Esophagus muscularis mucosa (tissue), 4 donors: ENCODE measurements around the gene ASF1B. TPM values are rescaled to one million over a fixed set of nuclear protein-coding genes. Genes with fewer than 3 reads are reported as not detected.
A peak's percentile ranks its signal among the peaks of the same experiment; 100 is the strongest.

Experiments used
- DNase-seq: peaks from one replicate; pipeline ENCODE4 v3.0.0-alpha.2; 2017; ENCODE audit errors: extremely low spot score
- H3K27ac ChIP-seq, 4 donors: fragments of 200-600 bp; sonication (generic); replicated peaks in 1 of 4; 1 replicate in 3 of 4; 2 replicates in 1 of 4; pipeline ENCODE4 v1.5.1; 2016 to 2019; ENCODE audit warnings: mild to moderate bottlenecking in 1 of 4
- H3K27me3 ChIP-seq, 4 donors: fragments of 200-600 bp; sonication (generic); one replicate each; pipeline versions ENCODE4 v1.5.1 to v1.6.0; 2016 to 2019
- H3K36me3 ChIP-seq, 4 donors: fragments of 200-600 bp; sonication (generic); one replicate each; pipeline ENCODE4 v1.5.1; 2016 to 2019
- H3K4me1 ChIP-seq, 4 donors: fragments of 200-600 bp; sonication (generic); one replicate each; pipeline ENCODE4 v1.5.1; 2016 to 2019
- H3K4me3 ChIP-seq, 4 donors: fragments of 200-600 bp; sonication (generic); 1 replicate in 2 of 4; 2 replicates in 2 of 4; pipeline ENCODE4 v1.5.1; 2016 to 2019; ENCODE audit warnings: mild to moderate bottlenecking in 4 of 4, moderate library complexity in 1 of 4
- H3K9me3 ChIP-seq, 4 donors: fragments of 200-600 bp; sonication (generic); 1 replicate in 3 of 4; 2 replicates in 1 of 4; pipeline ENCODE4 v1.5.1; 2016 to 2019
- CTCF ChIP-seq, 3 experiments: fragments of 200-600 bp in 2 of 3; fragments of 450-650 bp in 1 of 3; sonication (generic) in 2 of 3; IDR thresholded peaks; one replicate each; pipeline ENCODE4 v1.5.1; 2017 to 2019; ENCODE audit warnings: antibody characterized with exemption in 3 of 3, mild to moderate bottlenecking in 2 of 3, moderate library complexity in 1 of 3
- EP300 ChIP-seq: sonication (generic); formaldehyde crosslinking; IDR thresholded peaks from one replicate; pipeline ENCODE4 v1.6.1; 2017; ENCODE audit warnings: antibody characterized with exemption
- POLR2A ChIP-seq: fragments of 450-650 bp; IDR thresholded peaks from one replicate; pipeline ENCODE4 v1.6.1; 2017; ENCODE audit warnings: antibody characterized with exemption, moderate library complexity, mild to moderate bottlenecking, low read depth
- POLR2AphosphoS5 ChIP-seq, 2 donors: sonication (generic); formaldehyde crosslinking; IDR thresholded peaks; one replicate each; pipeline ENCODE4 v1.6.1; 2017; ENCODE audit warnings: antibody characterized with exemption in 2 of 2
- WGBS: methylation state at CpG from one replicate; pipeline ENCODE4 v1.1.5; 2018; 5-methylcytosine and 5-hydroxymethylcytosine counted together
- intact Hi-C: fragments of 100-400 bp; cut with DNase I; formaldehyde crosslinking; loops from one replicate; pipeline ENCODE4 v1.15.1; 2023
- total RNA-seq, 4 donors: library from RNA; depleted of rRNA; stranded (reverse); fragments of >200 nt; gene quantifications; one replicate each; pipeline versions ENCODE4 v1.1.0 to v1.2.1, GENCODE V29; 2016

The ASF1B gene
- total RNA-seq, 4 donors from 2014 or later, result 0.63 to 1.3 (median 0.65) TPM; not detected in 1

DNA sequence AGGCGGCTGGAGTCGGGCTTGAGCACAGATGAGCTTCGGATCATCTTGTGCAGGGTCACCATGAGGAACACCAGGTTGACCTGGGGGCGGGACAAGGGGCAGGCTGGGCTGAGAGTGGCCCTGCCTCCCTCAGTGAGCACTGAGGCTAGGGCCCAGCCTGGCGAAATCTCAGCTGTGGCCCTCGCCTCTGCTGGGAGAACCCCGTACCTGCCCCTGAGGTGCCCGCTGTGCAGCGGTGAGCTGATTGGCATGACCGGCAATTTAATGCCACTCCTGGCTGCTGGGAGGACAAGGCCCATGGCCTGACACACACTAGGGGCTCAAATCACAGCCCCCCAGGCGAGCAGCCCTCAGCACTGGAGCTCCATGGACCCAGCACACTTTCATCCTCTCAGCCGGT lies 19.7 kb upstream of the ASF1B start:
- no peak for TF ChIP-seq POLR2A
- TF ChIP-seq EP300, result no peak
- TF ChIP-seq CTCF (IDR thresholded peaks at IDR 0.05), result no peak
- no peak for TF ChIP-seq POLR2AphosphoS5 (IDR thresholded peaks at IDR 0.05)
- no peak for DNase-seq
- Histone ChIP-seq H3K9me3 (no peaks in the 10 kb centered on the region), H3K27me3 (no peaks in the 10 kb centered on the region), H3K36me3 (peaks cover 34 to 90% (median 68%) of the 10 kb centered on the region in 4 donors), H3K4me1 (no peaks in the 10 kb centered on the region), H3K4me3 (no peak overlapping the region), H3K27ac (no peak overlapping the region)
- intact Hi-C loops, result no loop called here
- WGBS, result 90% methylated on average over 5 of the region's 12 CpGs

GRCh38 chr19:14155371-14155770 lies 19.0 kb upstream of the ASF1B start:
- H3K9me3 ChIP-seq, result no peaks in the 10 kb centered on the region
- H3K4me1 ChIP-seq, result peaks cover 4 to 7% (median 6%) of the 10 kb centered on the region in 4 donors
- DNase-seq, result no peak
- intact Hi-C loops, result no loop called here
- peaks cover 34 to 92% (median 70%) of the 10 kb centered on the region in 4 donors for H3K36me3 ChIP-seq
- TF ChIP-seq CTCF (IDR thresholded peaks at IDR 0.05) (no peak), POLR2AphosphoS5 (IDR thresholded peaks at IDR 0.05) (no peak), EP300 (no peak), POLR2A (no peak)
- no peak overlapping the region for H3K4me3 ChIP-seq
- no peaks in the 10 kb centered on the region for H3K27me3 ChIP-seq
- 92% methylated on average over 17 of the region's 17 CpGs for WGBS
- H3K27ac ChIP-seq, result no peak overlapping the region

- Histone ChIP-seq H3K27me3 (no peaks in the 10 kb centered on the region), H3K9me3 (no peaks in the 10 kb centered on the region), H3K27ac (no peak overlapping the region), H3K36me3 (peaks cover 30 to 65% (median 53%) of the 10 kb centered on the region in 4 donors), H3K4me3 (no peak overlapping the region), H3K4me1 (peaks cover 27 to 32% (median 32%) of the 10 kb centered on the region in 4 donors)
- TF ChIP-seq POLR2AphosphoS5 (IDR thresholded peaks at IDR 0.05) (no peak), CTCF (IDR thresholded peaks at IDR 0.05) (no peak), EP300 (no peak), POLR2A (no peak)
- no peak for DNase-seq
- 90% methylated on average over 12 of the region's 12 CpGs for WGBS
- intact Hi-C loops, result no loop called here
These were observed 16.3 kb upstream of the ASF1B start for GRCh38 chr19:14152713-14153112.

DNA sequence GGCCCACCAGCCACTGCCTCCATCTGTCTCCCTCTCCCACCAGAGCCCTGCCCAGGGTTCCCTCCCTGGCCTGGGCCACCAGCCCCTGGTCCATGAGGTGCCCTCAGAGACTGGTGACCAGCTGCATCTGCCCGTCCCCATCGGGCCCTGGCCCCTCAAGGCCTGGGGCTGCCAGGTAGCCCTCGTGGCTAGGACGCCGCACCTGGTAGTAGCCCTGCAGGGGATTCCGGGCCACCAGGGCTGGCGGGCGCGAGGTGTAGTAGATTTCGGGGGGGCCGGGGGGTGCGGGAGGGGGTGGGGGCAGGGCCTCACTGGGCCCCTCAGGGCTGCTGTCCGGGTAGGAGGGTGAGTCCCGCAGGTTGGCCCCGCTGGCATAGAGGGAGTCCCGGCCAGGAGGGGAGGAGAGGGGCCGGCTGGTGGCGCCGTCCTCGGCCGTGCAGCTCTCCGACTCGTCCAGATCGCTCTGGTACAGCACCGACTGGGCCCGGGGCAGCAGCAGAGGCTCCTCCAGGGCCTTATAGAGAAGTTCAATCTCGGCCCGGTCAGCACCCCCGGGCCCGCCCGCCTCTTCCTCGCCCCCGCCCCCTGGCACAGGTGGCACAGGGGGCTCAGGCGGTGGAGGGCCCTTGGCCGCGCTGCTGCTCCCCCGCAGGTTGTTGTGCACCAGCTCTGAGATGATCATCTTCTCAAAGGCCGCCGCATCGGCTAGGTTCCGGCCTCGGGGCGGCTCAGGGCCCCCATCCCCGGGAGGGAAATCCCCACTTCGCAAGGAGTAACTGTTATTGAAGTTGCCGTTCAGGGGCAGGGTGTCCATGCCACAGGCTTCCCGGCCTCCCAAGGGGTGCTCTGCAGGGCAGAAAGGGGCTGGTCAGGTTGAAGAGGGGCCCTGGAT lies 14.6 kb upstream of the ASF1B start:
- Histone ChIP-seq H3K27me3 (no peaks in the 10 kb centered on the region), H3K4me3 (no peak overlapping the region), H3K36me3 (peaks cover 13 to 48% (median 36%) of the 10 kb centered on the region in 4 donors), H3K4me1 (peaks cover 27 to 32% (median 32%) of the 10 kb centered on the region in 4 donors), H3K27ac (peak overlapping the region; percentile 74 to 80 (median 78)), H3K9me3 (no peaks in the 10 kb centered on the region)
- WGBS, result no CpG with 5 or more reads among the region's 47 CpGs
- DNase-seq, result no peak
- no peak for TF ChIP-seq POLR2AphosphoS5 (IDR thresholded peaks at IDR 0.05)
- no peak for TF ChIP-seq POLR2A
- TF ChIP-seq EP300, result no peak
- no peak for TF ChIP-seq CTCF (IDR thresholded peaks at IDR 0.05)
- intact Hi-C loops, result no loop called here
